NCI-H128 (cell line): Measurements from ENCODE around the gene KCNIP1.

ENCODE experiments used
- DNase-seq: peaks from one replicate; lab custom pipeline; 2025; ENCODE audit not compliant: unreplicated experiment; lab: John Stamatoyannopoulos, UW

The KCNIP1 gene

DNA sequence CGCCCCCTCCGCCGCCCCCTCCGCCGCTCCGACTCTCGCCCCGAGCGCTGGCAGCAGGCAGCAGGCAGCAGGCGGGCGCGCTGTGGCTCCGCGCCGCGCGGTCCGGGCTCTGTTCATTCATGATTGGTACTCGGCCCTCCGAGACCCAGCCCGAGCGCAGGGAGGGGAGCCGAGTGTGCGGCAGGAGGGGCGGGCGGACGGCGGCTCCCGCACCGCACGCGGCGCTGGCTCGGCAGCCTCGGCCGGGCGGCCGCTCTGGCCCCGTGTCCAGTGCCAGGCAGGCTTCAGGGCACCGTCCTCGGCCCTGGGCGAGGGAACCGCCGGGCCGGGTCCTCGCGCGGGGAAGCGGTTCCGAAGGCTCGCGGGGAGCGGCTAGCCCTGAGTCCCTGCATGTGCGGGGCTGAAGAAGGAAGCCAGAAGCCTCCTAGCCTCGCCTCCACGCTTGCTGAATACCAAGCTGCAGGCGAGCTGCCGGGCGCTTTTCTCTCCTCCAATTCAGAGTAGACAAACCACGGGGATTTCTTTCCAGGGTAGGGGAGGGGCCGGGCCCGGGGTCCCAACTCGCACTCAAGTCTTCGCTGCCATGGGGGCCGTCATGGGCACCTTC is at the start of gene KCNIP1:
Gene KCNIP1 (plus strand): TSS at position 31 of the 607 bp plus-strand sequence.
- no peak for DNase-seq

DNA sequence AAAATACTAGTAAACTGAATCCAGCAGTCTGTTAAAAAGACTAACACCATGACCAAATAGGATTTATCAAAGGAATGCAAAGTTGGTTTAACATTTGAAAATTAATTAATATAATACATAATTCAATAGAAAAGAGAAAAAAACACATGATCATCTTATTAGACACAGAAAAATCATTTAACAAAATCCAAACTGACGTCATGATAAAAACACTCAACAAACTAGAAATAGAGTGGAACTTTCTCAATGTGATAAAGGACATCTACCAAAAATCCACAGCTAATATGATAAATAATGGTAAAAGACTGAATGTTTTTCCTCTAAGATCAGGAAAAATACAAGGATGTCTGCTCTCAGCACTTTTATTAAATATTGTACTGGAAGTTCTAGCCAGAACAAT is 40.4 kb upstream of the KCNIP1 start:
- DNase-seq: no peak

DNA sequence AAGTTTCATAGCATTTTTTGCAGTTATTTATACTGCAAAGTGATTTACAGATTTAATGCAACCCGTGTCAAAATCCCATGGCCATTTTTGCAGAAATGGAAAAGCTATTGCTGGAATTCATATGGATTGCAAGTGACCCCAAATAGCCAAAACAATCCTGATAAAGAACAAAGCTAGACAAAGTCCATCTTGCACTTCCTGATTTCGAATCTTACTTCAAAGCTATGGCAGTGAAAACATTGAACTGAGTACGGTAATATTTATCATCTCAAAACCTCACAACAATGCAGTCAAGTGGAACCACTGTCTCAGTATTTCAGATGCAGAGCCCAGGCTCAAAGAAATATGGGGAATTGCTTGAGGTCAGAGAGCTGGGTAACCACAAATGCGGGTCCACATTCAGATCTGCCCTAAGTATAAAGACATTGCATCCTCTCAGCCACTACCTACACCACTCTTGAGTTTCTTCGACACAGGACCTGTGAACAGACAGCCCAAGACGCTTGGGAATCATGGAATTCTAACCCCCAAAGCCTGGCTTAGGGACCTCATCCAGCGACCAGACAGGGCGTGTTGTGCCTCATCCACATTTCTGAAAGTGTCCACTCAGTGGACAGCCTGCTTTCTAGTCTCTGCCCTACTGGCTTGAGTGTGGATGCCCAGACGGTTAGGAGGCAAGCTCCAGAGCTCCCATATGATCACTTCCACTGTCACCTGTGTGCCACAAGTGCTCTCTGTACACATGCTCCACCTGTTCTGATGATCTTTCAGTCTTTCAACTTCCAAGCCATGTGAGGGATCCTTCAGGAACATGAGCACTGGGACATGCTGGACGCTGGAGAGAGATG is 39.3 kb upstream of the KCNIP1 start:
- DNase-seq: no peak

DNA sequence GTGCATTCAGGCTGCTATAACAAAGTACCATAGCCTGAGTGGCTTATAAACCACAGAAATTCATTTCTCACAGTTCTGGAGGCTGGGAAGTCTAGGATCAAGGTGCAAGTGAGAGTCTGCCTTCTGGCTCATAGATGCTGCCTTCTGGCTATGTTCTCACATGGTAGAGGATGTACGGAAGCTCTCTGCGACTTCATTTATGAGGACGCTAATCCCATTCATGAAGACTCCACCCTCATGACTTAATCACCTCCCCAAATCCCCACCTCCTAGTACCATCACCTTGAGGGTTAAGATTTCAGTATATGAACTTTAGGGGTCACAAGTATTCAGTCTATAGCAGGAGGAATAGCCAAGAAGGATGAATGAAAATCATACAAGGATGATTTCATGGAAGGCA is 37.3 kb upstream of the KCNIP1 start:
- no peak for DNase-seq

DNA sequence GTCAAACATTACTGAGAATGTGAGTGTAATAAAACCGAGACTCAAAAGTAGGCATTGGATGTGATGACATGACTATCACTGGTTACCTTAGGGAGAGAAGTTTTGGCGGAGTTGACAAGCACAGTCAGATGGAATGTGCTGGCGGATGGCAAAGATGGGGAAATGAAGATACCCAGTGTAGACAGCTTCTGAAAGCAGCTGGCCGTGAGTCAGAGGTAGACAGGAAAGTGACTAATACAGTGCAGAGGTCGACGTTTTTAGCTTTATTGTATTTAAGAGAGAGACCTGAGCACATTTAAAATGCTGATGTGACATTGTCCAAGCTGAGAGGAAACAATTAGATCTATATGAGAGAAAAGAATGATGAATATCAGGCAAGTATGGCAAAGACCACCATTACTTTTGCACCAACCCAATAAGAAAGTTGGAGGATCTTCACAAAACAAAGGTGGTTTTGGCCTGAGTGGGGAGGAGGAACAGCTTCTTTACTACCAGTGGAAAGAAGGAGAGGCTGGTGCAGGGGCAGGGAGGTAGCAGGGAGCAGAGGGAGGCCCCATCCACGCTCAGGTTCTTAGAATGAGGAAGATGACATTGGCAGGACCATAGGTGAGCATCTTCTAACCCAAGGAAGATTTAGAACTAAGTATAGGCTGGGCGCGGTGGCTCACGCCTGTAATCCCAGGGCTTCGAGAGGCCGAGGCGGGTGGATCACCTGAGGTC is 36.7 kb upstream of the KCNIP1 start:
- DNase-seq: no peak

DNA sequence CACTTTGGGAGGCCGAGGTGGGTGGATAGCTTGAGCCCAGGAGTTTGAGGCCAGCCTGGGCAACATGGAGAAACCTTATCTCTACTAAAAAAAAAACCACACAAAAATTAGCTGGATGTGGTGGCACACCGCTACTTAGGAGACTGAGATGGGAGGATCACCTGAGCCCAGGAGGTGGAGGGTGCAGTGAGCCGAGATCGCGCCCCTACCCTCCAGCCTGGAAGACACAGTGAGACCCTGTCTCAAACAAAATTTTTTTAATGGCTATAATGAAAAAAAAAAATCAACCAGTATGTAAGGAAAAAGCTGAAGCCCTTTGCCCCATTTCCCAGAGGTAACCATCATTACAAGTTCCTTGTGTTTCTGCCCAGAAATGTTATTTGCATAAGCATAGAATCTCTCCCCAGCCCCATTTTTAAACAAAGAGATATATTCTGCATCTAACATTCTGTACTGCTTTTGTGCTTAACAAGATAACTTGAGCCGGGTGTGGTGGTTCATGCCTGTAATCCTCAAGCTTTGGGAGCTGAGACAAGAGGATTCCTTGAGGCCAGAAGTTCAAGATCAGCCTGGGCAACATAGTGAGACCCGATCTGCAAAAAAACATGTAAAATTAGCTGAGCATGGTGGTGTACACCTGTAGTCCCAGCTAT is 35.1 kb upstream of the KCNIP1 start:
- no peak for DNase-seq

DNA sequence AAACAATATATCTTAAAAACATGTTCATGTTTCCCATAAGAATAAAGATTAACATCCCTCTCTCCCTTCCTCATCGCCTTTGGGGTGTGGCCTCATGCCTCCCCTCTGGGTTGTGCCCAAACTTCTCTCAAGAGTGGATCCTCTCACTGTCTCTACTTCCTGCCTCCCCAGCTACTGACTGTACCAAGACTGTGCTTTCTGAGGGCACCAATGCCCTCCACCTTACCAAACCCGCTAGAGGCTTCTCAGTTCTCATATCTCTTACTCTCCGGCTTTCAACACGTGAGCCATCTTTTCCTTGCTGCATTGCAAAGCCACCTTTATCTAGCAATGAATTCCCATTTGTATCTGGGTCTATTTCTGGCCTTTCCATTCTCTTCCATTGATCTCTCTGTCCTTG is 34.4 kb upstream of the KCNIP1 start:
- no peak for DNase-seq

DNA sequence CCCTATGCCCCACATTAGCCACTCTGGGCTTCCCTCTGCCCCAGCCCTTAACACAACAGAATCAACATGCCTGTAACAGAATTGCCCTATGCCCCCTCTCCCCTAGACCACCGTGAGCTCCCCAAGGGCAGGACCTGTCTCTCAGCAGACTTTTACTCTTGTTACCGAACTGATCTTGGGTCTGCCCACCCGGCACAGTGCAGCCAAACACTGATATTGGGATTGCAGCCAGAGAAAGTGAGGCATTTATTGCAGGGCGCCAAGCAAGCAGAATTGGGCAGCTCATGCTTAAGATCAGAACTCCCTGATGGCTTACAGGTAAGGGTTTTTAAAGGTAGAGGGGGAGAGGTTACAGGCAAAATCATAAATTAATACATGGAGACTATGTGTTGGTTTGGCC is 33.5 kb upstream of the KCNIP1 start:
- no peak for DNase-seq

DNA sequence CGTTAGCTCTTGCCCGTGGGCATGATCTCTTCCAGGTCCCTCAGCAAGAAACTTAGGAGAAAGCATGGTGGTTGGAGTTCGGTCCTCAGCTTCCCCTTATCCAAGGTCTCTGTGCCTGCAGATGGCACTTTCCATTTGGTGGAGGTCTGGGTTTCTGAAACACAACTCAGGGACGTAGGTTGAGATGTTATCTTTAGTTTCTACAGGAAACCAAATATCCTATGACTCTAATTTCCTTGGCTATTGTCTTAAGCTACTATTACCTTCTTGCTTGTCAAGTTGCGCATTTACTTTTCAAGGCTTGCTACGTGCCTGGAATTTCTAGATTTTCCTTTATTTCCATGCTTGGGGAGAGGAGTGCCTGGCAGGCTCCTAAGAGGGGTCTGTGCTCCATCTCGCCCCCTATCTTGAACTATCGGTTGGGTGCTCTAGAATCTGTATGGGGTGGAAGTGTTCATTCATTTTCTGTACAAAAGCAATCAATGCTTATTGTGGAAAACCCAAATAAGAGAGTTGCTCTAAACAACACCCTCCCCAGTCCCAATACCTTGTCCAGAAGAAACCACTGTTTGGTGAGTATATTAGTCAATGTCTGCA is 32.9 kb upstream of the KCNIP1 start:
- no peak for DNase-seq

DNA sequence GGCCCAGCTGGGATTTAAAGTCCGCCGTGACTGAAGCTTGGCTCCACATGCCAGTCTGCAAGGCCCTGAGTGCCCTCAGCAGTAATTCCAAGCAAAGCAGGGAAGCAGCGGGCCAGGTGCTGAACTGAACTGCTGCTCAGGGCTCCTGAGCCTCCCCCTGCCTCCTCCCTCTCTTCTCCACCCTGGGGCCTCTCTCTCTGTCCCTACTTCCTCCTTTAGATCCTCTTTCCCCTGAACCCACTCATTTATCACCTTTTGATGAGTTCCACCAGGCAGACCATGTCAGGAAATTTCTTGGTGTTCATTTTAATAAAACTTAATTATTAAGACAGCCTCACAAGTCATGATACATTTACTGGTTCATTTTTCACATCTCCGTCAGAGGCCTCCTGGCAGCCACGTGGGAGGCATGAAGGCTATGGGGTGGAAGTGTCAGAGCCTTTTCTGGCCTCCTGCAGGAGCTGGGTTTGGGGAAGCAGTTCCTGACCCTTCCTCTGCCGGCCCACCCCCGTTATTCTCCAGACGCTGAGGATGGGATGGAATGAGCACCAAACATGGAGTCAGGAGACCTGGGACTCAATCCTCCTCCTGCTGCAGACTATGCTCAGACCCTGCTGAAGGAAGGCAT is 32.2 kb upstream of the KCNIP1 start:
- DNase-seq: no peak

DNA sequence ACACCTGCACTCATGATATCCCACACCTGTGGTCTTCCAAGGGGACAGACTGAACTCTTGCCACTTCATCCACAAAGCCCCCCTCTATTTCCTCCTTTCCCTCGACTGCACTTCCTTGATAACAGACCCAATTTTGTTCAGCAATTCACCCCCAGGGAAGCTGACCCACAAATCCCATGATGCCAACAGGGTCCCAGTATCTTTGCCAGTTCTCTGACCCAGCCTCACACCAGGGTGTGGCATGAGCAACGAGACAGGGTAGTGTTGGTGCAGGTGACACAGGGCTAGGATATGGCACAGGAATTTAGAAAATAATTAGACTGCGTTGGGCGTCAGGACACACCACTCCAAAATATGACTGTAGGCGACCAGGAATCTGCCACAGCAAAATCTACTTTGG is 30.2 kb upstream of the KCNIP1 start:
- DNase-seq: no peak

DNA sequence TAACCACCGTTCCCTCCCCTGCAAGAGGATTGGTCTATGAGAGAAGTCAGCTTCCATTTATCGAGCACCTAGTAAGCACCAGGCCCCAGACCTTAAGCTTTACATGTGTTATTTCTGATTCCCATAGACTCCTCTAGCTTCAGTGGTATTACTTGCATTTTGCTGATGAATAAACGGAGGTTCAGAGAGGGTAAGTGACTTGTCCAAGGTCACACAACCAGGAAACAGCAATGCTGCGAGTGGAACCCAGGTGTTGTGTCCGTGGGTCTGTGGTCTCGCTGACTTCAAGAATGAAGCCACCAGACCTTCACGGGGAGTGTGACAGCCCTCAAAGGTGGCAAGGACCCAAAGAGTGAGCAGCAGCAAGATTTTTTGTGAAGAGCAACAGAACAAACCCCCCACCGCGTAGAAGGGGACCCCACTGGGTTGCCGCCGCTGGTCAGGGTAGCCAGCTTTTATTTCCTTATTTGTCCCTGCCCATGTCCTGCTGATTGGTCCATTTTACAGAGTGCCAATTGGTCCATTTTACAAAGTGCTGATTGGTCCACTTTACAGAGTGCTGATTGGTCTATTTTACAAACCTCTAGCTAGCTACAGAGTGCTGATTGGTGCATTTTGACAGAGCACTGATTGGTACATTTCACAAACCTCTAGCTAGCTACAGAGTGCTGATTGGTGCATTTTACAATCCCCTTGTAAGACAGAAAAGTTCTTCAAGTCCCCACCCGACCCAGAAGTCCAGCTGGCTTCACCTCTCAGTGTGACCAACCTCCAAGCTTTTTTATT is 29.1 kb upstream of the KCNIP1 start:
- no peak for DNase-seq

DNA sequence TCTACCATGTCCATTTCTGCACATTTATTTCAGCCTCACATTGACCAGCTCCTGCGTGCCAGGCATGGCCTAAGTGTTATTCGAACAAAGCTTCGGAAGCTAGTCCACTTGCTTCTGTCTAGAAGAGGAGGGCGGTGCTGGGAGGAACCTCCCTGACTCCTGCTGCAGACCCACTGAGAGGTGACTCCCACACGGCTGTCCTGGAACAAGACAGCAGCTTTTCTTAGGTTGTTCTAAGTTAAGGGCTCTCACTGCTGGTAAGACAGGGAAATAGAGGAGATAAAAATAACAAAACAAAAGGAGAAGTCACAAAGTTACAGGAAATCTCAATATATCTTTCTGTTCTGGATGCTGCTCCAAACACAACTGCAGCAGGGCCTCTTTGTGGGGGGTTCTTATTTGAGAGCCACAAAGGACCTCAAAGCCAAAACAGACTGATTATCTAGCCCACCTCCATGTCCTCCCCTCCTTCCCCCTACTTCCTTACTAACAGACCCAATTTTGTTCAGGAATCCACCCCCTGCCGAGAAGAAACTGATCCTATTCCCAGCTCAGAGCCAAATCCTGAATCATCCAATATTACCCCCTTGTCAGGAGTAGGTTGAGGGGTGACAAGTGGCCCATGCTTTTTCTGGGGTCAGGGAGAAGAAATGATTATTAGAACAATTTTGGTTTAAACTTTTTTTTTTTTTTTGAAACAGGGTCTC is 28.4 kb upstream of the KCNIP1 start:
- no peak for DNase-seq

DNA sequence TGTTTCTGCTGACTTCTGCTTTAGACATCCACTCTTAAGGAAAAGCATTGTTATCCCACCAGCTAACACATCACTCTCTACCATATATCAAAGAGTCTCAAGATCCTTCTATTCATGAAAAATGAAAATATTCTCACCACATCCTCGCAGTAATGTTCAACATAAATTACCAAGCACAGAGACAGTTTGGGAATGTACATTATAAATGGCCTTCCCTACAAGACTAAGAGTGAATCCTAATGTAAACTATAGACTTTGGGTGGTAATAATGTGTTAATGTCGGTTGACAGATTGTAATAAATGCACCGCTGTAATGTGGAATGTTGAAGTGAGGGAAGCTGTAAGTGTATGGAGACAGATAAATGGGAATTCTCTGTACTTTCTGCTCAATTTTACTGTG is 27.1 kb upstream of the KCNIP1 start:
- DNase-seq: no peak

DNA sequence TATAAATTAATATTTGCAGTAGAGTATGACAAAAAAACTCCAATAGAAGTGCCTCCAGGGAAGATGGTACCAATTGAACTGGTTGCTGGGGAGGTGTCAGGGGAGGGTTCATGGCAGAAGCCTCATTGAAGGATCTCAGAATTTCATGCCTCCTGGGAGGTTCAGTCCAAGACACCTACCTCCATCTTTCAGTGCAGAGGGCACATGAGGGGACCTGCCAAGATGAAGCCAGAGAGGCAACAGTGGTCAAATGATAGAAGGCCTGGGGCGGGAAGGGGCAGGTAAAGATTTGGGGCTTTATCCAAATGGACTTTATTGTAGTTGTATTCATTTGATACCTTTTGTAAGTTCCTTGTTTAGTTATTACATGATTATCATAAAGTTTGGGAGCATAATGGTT is 25.9 kb upstream of the KCNIP1 start:
- no peak for DNase-seq

DNA sequence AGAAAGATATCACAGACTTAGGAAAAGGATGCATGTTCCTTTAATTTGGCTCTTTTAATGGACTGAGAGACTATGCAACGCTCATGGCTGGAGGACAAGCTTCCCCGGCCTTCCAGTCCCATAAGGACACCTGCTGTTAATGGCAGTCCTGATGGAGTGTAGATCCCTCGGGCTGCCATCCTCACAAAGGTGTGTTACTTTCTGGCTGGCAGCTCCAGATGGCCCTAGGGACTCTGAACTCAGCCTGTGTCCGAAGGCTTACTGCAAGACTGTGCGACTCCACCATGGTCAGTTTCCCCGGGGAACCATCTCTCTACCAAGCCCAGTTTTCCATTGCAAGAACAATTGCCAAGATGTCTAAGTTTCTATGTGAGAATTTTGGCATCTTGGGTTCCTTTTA is 25.5 kb upstream of the KCNIP1 start:
- no peak for DNase-seq

DNA sequence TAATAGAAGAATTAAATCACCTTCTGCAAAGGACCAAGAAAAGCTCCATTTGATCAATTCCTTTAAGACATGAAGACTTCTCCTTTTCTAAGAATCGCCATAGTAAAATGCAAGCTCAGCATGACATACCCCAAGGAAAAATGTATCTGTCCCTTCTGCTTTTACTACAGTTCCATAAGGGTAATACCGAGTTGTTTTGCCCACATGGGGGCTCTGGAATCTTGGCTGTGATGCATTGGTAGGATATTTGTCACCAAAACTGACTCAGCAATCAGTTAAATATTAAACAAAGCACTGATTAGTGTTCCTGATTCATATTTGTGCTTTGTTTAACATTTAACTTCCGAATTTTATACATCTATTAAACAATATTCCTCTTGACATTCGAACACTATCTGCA is 24.3 kb upstream of the KCNIP1 start:
- DNase-seq: no peak

DNA sequence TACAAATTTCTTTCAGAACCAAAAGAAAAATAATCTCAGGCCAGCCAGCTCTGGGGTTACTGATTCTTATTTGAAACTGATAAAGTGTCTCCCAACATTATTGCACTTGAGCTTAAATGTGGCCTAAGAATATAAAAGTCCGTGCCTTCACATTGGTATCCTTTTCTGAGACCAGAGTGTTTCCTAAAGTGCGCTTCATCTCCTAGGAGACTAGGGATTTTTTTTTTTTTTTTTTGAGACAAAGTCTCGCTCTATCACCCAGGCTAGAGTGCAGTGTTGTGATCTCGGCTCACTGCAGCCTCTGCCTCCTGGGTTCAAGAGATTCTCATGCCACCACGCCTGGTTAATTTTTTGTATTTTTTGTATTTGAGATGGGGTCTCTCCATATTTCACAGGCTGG is 23.6 kb upstream of the KCNIP1 start:
- no peak for DNase-seq

DNA sequence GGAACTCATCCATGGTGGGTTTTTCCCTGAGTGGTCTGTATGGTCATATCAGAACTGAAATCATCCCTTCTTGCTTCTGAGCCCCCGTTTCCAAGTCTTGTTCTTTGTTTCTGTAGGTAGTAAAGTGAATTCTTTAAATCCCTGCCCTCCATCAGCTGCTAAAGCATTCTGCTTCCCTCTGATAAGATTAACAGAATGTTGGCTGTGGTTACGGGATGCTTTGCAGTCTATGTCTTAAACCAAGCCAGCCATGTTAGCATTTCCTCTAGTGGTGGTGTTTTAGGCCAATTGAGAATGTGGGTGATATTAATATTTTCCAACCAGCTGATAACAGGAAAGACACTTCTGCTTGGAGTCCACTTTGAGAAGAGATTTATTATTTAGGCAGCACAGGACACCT is 22.0 kb upstream of the KCNIP1 start:
- DNase-seq: no peak
